ENCODE measurements around the gene TACC3.
A peak's percentile ranks its signal among the peaks of the same experiment; 100 is the strongest.

Gene TACC3

GRCh38 chr4:1762264-1763010 is 41.1 kb downstream of the TACC3 start:
- DNase-seq = no peak

- no peak for DNase-seq
These were observed 41.8 kb downstream of the TACC3 start for GRCh38 chr4:1763070-1763549.

- no peak for DNase-seq
These were observed 42.3 kb downstream of the TACC3 start for GRCh38 chr4:1763550-1764080.

- no peak for DNase-seq
These were observed 43.3 kb downstream of the TACC3 start for GRCh38 chr4:1764670-1765069.

- no peak for DNase-seq
These were observed 44.2 kb downstream of the TACC3 start for GRCh38 chr4:1765409-1766072.

GRCh38 chr4:1766106-1767060 is 45.1 kb downstream of the TACC3 start:
- no peak for DNase-seq

GRCh38 chr4:1767061-1767769 is 45.9 kb downstream of the TACC3 start:
- DNase-seq = no peak

- DNase-seq = peak in 1 of 4 experiments; percentile 12
These were observed 46.5 kb downstream of the TACC3 start for GRCh38 chr4:1767770-1768366.

GRCh38 chr4:1768367-1769034 is 47.2 kb downstream of the TACC3 start:
- DNase-seq = no peak

GRCh38 chr4:1769692-1770091 is 48.4 kb downstream of the TACC3 start:
- DNase-seq = no peak

- no peak for DNase-seq
These were observed 48.9 kb downstream of the TACC3 start for GRCh38 chr4:1770245-1770644.

- no peak for DNase-seq
These were observed 49.5 kb downstream of the TACC3 start for GRCh38 chr4:1770791-1771231.

- no peak for DNase-seq
These were observed 50.4 kb downstream of the TACC3 start for GRCh38 chr4:1771555-1772305.

- DNase-seq = no peak
These were observed 51.7 kb downstream of the TACC3 start for GRCh38 chr4:1772853-1773538.

- no peak for DNase-seq
These were observed 52.4 kb downstream of the TACC3 start for GRCh38 chr4:1773754-1774153.

GRCh38 chr4:1775731-1776500 is 54.6 kb downstream of the TACC3 start:
- DNase-seq = no peak

GRCh38 chr4:1776521-1777161 is 55.3 kb downstream of the TACC3 start:
- no peak for DNase-seq
